IMR-90 (cell line): ENCODE results near the gene PRKAG1. TPM values are rescaled to one million over a fixed set of nuclear protein-coding genes. Genes with fewer than 3 reads are reported as not detected.

ENCODE experiments used
- ATAC-seq: fragments of 200-7000 bp; cut with Tn5 transposase; 2 replicates; pipeline ENCODE4 v1.9.1; 2020; ENCODE audit warnings: low read depth, mild to moderate bottlenecking, moderate library complexity
- BruUV-seq: library from RNA; stranded (reverse); fragments of 400-500 nt; replicated peaks from 2 replicates; lab custom pipeline; 2021; lab: Mats Ljungman, UMichigan
- CTCF ChIA-PET: fragments of 300-600 bp; formaldehyde crosslinking; extraction: SDS; loops from one replicate; lab custom pipeline; 2021; ENCODE audit warnings: antibody characterized with exemption; lab: Yijun Ruan, JAX
- POLR2A ChIA-PET: fragments of 300-600 bp; sonication (Branson Sonifier 250); formaldehyde crosslinking; loops from one replicate; lab custom pipeline; 2022; ENCODE audit warnings: antibody characterized with exemption; ENCODE audit not compliant: unreplicated experiment; lab: Charles Lee
- DNase-seq: peaks from one replicate; pipeline ENCODE4 v3.0.0; 2013
- H2AFZ ChIP-seq: replicated peaks from 2 replicates; pipeline ENCODE3; 2013; ENCODE audit warnings: low read length, mild to moderate bottlenecking; ENCODE audit not compliant: poor library complexity
- H2AK5ac ChIP-seq: 2 replicates; pipeline ENCODE4 v1.6.1; 2013; ENCODE audit warnings: low read depth, low read length, inconsistent platforms
- H2AK9ac ChIP-seq: replicated peaks from 2 replicates; pipeline ENCODE3; 2013; ENCODE audit warnings: mild to moderate bottlenecking, low read depth, low read length, moderate library complexity; ENCODE audit not compliant: poor library complexity
- H2BK120ac ChIP-seq: 2 replicates; pipeline ENCODE4 v1.6.1; 2013; ENCODE audit warnings: low read depth, low read length, inconsistent platforms
- H2BK15ac ChIP-seq: 3 replicates; pipeline ENCODE4 v1.6.1; 2013; ENCODE audit warnings: low read depth, low read length, inconsistent platforms
- H2BK20ac ChIP-seq: 2 replicates; pipeline ENCODE4 v1.6.1; 2013; ENCODE audit warnings: low read depth, mild to moderate bottlenecking, inconsistent platforms, low read length, moderate library complexity
- H2BK5ac ChIP-seq: 2 replicates; pipeline ENCODE4 v1.6.1; 2013; ENCODE audit warnings: mild to moderate bottlenecking, low read depth, low read length, inconsistent platforms; ENCODE audit not compliant: poor library complexity, severe bottlenecking
- H3K14ac ChIP-seq: replicated peaks from 2 replicates; pipeline ENCODE4 v1.6.1; 2013; ENCODE audit warnings: low read depth, low read length, inconsistent platforms
- H3K18ac ChIP-seq: 2 replicates; pipeline ENCODE4 v1.6.1; 2013; ENCODE audit warnings: low read depth, low read length, control low read depth
- H3K23ac ChIP-seq: 2 replicates; pipeline ENCODE4 v1.6.1; 2013; ENCODE audit warnings: low read depth, low read length, inconsistent platforms
- H3K27ac ChIP-seq: 2 replicates; pipeline ENCODE4 v1.5.1; 2013; ENCODE audit warnings: mild to moderate bottlenecking, control low read depth, low read length; ENCODE audit not compliant: insufficient read depth
- H3K27me3 ChIP-seq: 2 replicates; pipeline ENCODE4 v1.6.1; 2013; ENCODE audit warnings: low read length; ENCODE audit not compliant: control insufficient read depth, insufficient read depth
- H3K36me3 ChIP-seq: 2 replicates; pipeline ENCODE4 v1.6.1; 2013; ENCODE audit warnings: low read length, mixed read lengths; ENCODE audit not compliant: control insufficient read depth, insufficient read depth
- H3K4ac ChIP-seq: 2 replicates; pipeline ENCODE4 v1.6.1; 2013; ENCODE audit warnings: low read depth, low read length, inconsistent platforms
- H3K4me1 ChIP-seq: 2 replicates; pipeline ENCODE4 v1.6.1; 2013; ENCODE audit warnings: low read length, mixed read lengths; ENCODE audit not compliant: control insufficient read depth, insufficient read depth
- H3K4me2 ChIP-seq: 2 replicates; pipeline ENCODE4 v1.6.1; 2013; ENCODE audit warnings: low read depth, mild to moderate bottlenecking, control low read depth, low read length, moderate library complexity
- H3K4me3 ChIP-seq: 2 replicates; pipeline ENCODE4 v1.5.1; 2013; ENCODE audit warnings: low read depth, mild to moderate bottlenecking, control low read depth, low read length, moderate library complexity; ENCODE audit not compliant: insufficient read depth
- H3K56ac ChIP-seq: 2 replicates; pipeline ENCODE4 v1.6.1; 2013; ENCODE audit warnings: low read length, inconsistent platforms; ENCODE audit not compliant: insufficient read depth; ENCODE audit errors: extremely low read depth
- H3K79me1 ChIP-seq, 2 experiments: 2 replicates each; pipeline ENCODE4 v1.6.1; 2013; ENCODE audit warnings: low read length in 2 of 2, inconsistent platforms in 1 of 2, low read depth in 1 of 2
- H3K9ac ChIP-seq: 2 replicates; pipeline ENCODE4 v1.6.1; 2013; ENCODE audit warnings: low read depth, low read length, control low read depth
- H3K9me1 ChIP-seq: 2 replicates; pipeline ENCODE4 v1.6.1; 2013; ENCODE audit warnings: low read length, inconsistent platforms; ENCODE audit not compliant: insufficient read depth
- H3K9me3 ChIP-seq: 2 replicates; pipeline ENCODE4 v1.6.1; 2013; ENCODE audit warnings: low read length; ENCODE audit not compliant: control insufficient read depth, insufficient read depth
- H4K20me1 ChIP-seq: 2 replicates; pipeline ENCODE4 v1.6.1; 2013; ENCODE audit warnings: low read length, inconsistent platforms; ENCODE audit not compliant: insufficient read depth
- H4K5ac ChIP-seq: 2 replicates; pipeline ENCODE4 v1.6.1; 2013; ENCODE audit warnings: mild to moderate bottlenecking, low read depth, low read length, control low read depth
- H4K8ac ChIP-seq, 2 experiments: 2 replicates each; pipeline ENCODE4 v1.6.1; 2013; ENCODE audit warnings: low read depth in 2 of 2, low read length in 2 of 2, control low read depth in 1 of 2, inconsistent platforms in 1 of 2
- H4K91ac ChIP-seq: 2 replicates; pipeline ENCODE4 v1.6.1; 2013; ENCODE audit warnings: low read depth, low read length, inconsistent platforms; ENCODE audit not compliant: insufficient read depth
- BHLHE40 ChIP-seq: fragments of 150-350 bp; IDR thresholded peaks from 2 replicates; pipeline ENCODE4 v1.6.1; 2016; ENCODE audit warnings: mild to moderate bottlenecking, low read depth, low read length
- CHD1 ChIP-seq: IDR thresholded peaks from 2 replicates; pipeline ENCODE4 v1.6.1; 2012; ENCODE audit warnings: low read depth, low read length, improper control_type of control experiment
- FOS ChIP-seq: fragments of 150-350 bp; IDR thresholded peaks from 2 replicates; pipeline ENCODE4 v1.6.1; 2016; ENCODE audit warnings: low read depth, low read length
- MAFK ChIP-seq: IDR thresholded peaks from 2 replicates; pipeline ENCODE4 v1.6.1; 2012; ENCODE audit warnings: low read depth, low read length, improper control_type of control experiment
- MXI1 ChIP-seq: IDR thresholded peaks from 2 replicates; pipeline ENCODE4 v1.6.1; 2012; ENCODE audit warnings: low read depth, mild to moderate bottlenecking, low read length, moderate library complexity, borderline replicate concordance
- POLR2A ChIP-seq: IDR thresholded peaks from 2 replicates; pipeline ENCODE4 v1.6.1; 2012; ENCODE audit warnings: mild to moderate bottlenecking, low read depth, low read length
- RAD21 ChIP-seq: IDR thresholded peaks from 2 replicates; pipeline ENCODE4 v1.6.1; 2012; ENCODE audit warnings: low read length, improper control_type of control experiment
- RFX5 ChIP-seq: IDR thresholded peaks from 2 replicates; pipeline ENCODE4 v1.8.0; 2012; ENCODE audit warnings: low read depth, mild to moderate bottlenecking, low read length, moderate library complexity
- SMC3 ChIP-seq: fragments of 150-350 bp; IDR thresholded peaks from 2 replicates; pipeline ENCODE4 v1.6.1; 2016; ENCODE audit warnings: low read depth, mild to moderate bottlenecking, antibody characterized with exemption, low read length, moderate library complexity
- WGBS, 2 experiments: methylation state at CpG; one replicate each; pipeline versions ENCODE4 v1.1.5 to v1.1.7; 2013; ENCODE audit warnings: missing lambda C conversion rate in 2 of 2; ENCODE audit not compliant: insufficient read length in 1 of 2; ENCODE audit errors: extremely low coverage in 2 of 2; 5-methylcytosine and 5-hydroxymethylcytosine counted together
- dilution Hi-C: fragments of 300-500 bp; cut with HindIII; formaldehyde crosslinking; loops from one replicate; pipeline ENCODE4 v1.14.3; 2018; ENCODE audit warnings: low sequenced_read_pairs; ENCODE audit not compliant: unreplicated experiment
- in situ Hi-C: fragments of 300-500 bp; cut with MboI; formaldehyde crosslinking; loops from 3 replicates; pipeline ENCODE4 v1.14.3; 2019; ENCODE audit warnings: low sequenced_read_pairs, inconsistent platforms, mixed read lengths
- intact Hi-C: fragments of 100-400 bp; cut with micrococcal nuclease; formaldehyde crosslinking; loops from 2 replicates; pipeline ENCODE4 v1.10.0; 2022
- polyA plus RNA-seq, 3 experiments: library from polyadenylated mRNA; depleted of rRNA; stranded (reverse); fragments of >200 nt; gene quantifications; 2 replicates each; pipeline ENCODE4 v1.2.3, GENCODE V29; 2012; ENCODE audit warnings: low replicate concordance in 1 of 3
- total RNA-seq: library from RNA; depleted of rRNA; stranded (reverse); fragments of >200 nt; gene quantifications from 2 replicates; pipeline ENCODE4 v1.2.3, GENCODE V29; 2012
- TF ChIP-seq, protein P1 (sequence below): conservative IDR thresholded peaks from 2 replicates; pipeline ENCODE4 v1.5.1; 2012; ENCODE audit warnings: mild to moderate bottlenecking, low read depth, low read length, improper control_type of control experiment
- TF ChIP-seq, protein P2 (sequence below): fragments of 150-350 bp; IDR thresholded peaks from 2 replicates; pipeline ENCODE4 v1.6.1; 2017; ENCODE audit warnings: mild to moderate bottlenecking, antibody characterized with exemption, low read length, low read depth
- TF ChIP-seq, protein P3 (sequence below): fragments of 150-350 bp; IDR thresholded peaks from 2 replicates; pipeline ENCODE4 v1.6.1; 2016; ENCODE audit warnings: low read depth, mild to moderate bottlenecking, low read length, moderate library complexity, borderline replicate concordance

The PRKAG1 gene
- total and polyA plus RNA-seq, 2 of the 4 experiments (the other 2 are of a cell fraction), result 81.1 to 106 TPM

DNA sequence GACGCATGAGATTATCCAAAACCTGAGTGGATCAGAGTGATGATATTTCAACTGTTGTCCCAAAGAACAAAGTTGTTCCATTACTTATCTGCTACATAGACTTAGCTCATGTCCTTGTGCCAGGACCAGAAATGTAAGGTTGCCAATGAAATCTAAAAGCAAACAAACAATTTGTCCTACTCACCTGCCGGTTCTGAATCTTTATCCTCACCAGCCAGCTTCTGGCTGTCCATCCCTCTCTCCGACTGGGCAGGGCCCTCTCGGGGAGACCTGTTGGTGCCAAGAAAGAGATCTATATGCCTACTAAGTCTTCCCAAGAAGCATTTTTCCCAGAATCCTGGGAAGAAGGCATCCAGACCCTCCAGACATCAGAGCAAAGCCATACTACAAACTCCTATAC lies 36.5 kb upstream of the PRKAG1 start:
- H3K18ac ChIP-seq, result no peak overlapping the region
- H4K5ac ChIP-seq, result no peak overlapping the region
- H4K20me1 ChIP-seq, result peaks cover 92% of the 10 kb centered on the region
- no peak overlapping the region for H3K4me2 ChIP-seq
- H2AK9ac ChIP-seq, result no peak overlapping the region
- H3K14ac ChIP-seq, result no peak overlapping the region
- peaks cover 51% of the 10 kb centered on the region for H3K36me3 ChIP-seq
- no peak overlapping the region for H3K56ac ChIP-seq
- H2BK120ac ChIP-seq, result no peak overlapping the region
- no peaks in the 10 kb centered on the region for H3K27me3 ChIP-seq
- ChIA-PET POLR2A (no interaction called here), CTCF (interaction anchor here (0.5 kb wide), 1 partner anchor 145 kb away, joined by 3 read pairs; no protein-coding TSS in a partner anchor)
- no peak overlapping the region for H2BK20ac ChIP-seq
- H3K4me1 ChIP-seq, result peaks cover 10% of the 10 kb centered on the region
- in situ Hi-C loops, result no loop called here
- dilution Hi-C loops, result no loop called here
- no peak overlapping the region for H2BK5ac ChIP-seq
- no peak overlapping the region for H3K4ac ChIP-seq
- H4K91ac ChIP-seq, result no peak overlapping the region
- no peak overlapping the region for H4K8ac ChIP-seq
- TF ChIP-seq FOS (no peak), BHLHE40 (no peak), RAD21 (no peak), MAFK (no peak), RFX5 (no peak), MXI1 (no peak), CHD1 (no peak), SMC3 (no peak), POLR2A (no peak)
- TF ChIP-seq, protein P1, sequence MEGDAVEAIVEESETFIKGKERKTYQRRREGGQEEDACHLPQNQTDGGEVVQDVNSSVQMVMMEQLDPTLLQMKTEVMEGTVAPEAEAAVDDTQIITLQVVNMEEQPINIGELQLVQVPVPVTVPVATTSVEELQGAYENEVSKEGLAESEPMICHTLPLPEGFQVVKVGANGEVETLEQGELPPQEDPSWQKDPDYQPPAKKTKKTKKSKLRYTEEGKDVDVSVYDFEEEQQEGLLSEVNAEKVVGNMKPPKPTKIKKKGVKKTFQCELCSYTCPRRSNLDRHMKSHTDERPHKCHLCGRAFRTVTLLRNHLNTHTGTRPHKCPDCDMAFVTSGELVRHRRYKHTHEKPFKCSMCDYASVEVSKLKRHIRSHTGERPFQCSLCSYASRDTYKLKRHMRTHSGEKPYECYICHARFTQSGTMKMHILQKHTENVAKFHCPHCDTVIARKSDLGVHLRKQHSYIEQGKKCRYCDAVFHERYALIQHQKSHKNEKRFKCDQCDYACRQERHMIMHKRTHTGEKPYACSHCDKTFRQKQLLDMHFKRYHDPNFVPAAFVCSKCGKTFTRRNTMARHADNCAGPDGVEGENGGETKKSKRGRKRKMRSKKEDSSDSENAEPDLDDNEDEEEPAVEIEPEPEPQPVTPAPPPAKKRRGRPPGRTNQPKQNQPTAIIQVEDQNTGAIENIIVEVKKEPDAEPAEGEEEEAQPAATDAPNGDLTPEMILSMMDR, result no peak
- TF ChIP-seq, protein P2, sequence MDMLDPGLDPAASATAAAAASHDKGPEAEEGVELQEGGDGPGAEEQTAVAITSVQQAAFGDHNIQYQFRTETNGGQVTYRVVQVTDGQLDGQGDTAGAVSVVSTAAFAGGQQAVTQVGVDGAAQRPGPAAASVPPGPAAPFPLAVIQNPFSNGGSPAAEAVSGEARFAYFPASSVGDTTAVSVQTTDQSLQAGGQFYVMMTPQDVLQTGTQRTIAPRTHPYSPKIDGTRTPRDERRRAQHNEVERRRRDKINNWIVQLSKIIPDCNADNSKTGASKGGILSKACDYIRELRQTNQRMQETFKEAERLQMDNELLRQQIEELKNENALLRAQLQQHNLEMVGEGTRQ, result no peak
- TF ChIP-seq, protein P3, sequence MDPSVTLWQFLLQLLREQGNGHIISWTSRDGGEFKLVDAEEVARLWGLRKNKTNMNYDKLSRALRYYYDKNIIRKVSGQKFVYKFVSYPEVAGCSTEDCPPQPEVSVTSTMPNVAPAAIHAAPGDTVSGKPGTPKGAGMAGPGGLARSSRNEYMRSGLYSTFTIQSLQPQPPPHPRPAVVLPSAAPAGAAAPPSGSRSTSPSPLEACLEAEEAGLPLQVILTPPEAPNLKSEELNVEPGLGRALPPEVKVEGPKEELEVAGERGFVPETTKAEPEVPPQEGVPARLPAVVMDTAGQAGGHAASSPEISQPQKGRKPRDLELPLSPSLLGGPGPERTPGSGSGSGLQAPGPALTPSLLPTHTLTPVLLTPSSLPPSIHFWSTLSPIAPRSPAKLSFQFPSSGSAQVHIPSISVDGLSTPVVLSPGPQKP, result no peak
- no peak overlapping the region for H2BK15ac ChIP-seq
- BruUV-seq, result no TSS peak
- ATAC-seq (no peak), DNase-seq (no peak)
- no peaks in the 10 kb centered on the region for H3K9me3 ChIP-seq
- no peak overlapping the region for H3K23ac ChIP-seq
- intact Hi-C loops, result no loop called here
- peaks cover 20 to 83% of the 10 kb centered on the region in 2 experiments; a peak in 3 of 4 replicates for H3K79me1 ChIP-seq
- H3K9ac ChIP-seq, result no peak overlapping the region
- H2AK5ac ChIP-seq, result no peak overlapping the region
- H3K4me3 ChIP-seq, result no peak overlapping the region
- no peak overlapping the region for H3K27ac ChIP-seq
- peaks cover 29% of the 10 kb centered on the region for H3K9me1 ChIP-seq
- 100% methylated on average over 1 of the region's 4 CpGs; no CpG with 5 or more reads in 1 of the 2 experiments for WGBS, 2 experiments
- H2AFZ ChIP-seq, result no peak overlapping the region
